ENCODE data around the gene RCC2.

RCC2 gene

DNA sequence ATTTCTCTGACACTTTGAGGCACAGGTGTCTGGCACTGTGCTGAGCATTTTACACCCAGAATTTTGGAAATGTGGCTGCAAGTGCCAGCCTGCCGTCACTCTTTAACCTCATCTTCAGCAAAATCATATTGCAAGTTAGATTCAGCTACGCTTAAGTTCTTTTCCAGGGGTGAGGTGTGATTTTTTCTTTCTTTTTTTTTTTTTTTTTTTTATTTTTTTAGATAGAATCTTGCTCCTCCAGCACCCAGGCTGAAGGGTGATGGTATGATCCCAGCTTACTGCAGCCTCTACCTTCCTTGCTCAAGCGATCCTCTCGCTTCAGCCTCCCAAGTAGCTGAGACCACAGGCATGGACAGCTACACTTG lies 2.5 kb upstream of the RCC2 start:
- DNase-seq = no peak

GRCh38 chr1:17441265-17441992 lies 2.0 kb upstream of the RCC2 start:
- no peak for DNase-seq

DNA sequence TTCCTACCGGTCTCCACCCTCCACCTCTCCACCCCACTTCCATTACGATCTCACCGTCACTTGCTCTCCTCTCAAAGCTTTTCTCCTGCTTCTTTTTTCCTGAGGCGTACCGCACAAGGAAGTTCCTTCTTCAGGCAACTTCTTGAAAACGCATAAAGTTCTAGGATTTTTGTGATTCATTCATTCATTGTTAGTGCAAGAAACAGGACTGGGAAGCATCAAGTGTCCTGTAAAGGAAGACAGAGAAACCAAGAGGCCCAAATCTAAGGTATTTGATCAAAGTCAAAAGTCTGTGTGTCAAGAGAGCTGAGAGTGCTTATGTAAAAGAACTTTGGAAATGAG lies 1.3 kb upstream of the RCC2 start:
- DNase-seq = no peak

GRCh38 chr1:17440074-17440826 lies 773 bp upstream of the RCC2 start:
- no peak for DNase-seq

GRCh38 chr1:17438318-17439249 lies 893 bp downstream of the RCC2 start:
- DNase-seq = peak; percentile 78 to 83

DNA sequence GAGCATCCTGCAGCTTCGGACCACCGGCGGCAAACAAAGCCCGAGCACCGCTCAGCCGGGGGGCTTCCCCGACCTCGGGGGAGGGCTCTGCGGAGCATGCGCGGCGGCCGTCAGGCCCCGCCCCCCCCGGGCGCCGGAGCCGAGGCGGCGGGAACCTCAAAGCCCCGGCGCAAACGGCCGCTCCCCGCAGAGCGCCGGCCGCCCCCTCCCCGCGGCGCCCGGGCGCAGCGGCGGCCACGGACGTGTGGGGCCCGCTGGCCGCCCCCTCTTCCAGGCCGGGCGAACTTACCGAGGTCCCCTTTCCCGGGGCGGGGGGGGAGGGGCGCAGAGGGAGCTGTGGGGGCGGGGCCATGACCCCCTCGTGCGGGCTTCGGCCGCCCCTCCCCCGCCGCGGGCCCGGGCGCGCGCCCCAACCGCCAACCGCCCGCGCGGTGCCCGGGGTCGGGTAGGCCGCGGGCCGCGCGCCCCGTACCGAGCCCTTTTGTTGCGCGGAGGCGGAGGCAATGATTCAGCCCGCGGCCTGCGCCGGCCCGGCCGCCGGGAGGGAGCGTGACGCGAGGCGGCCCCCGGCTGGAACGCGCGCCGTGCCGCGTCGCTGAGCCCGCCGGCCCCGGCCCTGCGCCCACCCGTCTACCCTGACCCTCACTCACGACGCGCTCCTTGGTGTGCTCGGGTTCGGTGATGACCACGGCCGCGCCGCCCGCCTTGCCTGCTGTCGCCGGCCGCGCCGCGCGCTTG lies 1.7 kb downstream of the RCC2 start:
- DNase-seq = peak; percentile 66 to 70

GRCh38 chr1:17437260-17437579 lies 2.3 kb downstream of the RCC2 start:
- DNase-seq = no peak

GRCh38 chr1:17436380-17437174 lies 2.9 kb downstream of the RCC2 start:
- no peak for DNase-seq

DNA sequence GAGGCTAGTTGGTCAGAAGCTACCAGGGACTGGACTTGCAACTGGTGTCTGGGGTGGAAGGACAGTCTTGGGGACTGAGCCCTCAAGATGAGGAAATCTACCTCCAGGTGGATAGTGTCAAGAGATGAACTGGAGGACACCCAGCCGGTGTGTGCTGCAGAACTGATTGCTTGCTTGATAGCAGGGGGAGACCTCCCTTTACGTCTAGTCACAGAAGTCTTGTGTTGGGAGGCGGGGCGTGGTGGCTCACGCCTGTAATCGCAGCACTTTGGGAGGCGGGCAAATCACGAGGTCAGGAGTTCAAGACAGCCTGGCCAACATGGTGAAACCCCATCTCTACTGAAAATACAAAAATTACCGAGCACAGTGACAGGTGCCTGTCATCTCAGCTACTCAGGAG lies 4.9 kb downstream of the RCC2 start:
- no peak for DNase-seq

GRCh38 chr1:17434016-17434415 lies 5.5 kb downstream of the RCC2 start:
- DNase-seq = no peak

- DNase-seq = no peak
Observed at GRCh38 chr1:17433261-17433660, 6.2 kb downstream of the RCC2 start.

DNA sequence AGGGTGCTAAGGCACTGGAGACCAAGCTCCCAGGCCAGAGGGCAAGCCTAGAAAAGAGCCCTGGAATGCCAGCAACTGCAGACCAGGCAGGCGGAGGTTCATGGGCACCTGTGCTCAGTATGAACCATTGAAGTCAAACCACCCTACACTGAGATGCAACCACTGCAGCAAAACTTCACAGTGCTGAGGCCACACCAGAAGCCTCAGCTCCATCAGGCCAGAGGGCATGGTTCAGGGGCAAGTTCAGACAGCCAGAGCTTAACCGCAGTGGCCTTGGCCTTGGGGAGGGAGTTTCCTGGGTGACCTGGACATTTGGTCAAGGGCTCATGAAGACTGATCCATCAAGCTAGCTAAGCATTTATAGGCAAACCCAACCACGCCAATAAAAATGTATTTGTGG lies 7.1 kb downstream of the RCC2 start:
- no peak for DNase-seq

GRCh38 chr1:17429183-17429582 lies 10.3 kb downstream of the RCC2 start:
- no peak for DNase-seq

DNA sequence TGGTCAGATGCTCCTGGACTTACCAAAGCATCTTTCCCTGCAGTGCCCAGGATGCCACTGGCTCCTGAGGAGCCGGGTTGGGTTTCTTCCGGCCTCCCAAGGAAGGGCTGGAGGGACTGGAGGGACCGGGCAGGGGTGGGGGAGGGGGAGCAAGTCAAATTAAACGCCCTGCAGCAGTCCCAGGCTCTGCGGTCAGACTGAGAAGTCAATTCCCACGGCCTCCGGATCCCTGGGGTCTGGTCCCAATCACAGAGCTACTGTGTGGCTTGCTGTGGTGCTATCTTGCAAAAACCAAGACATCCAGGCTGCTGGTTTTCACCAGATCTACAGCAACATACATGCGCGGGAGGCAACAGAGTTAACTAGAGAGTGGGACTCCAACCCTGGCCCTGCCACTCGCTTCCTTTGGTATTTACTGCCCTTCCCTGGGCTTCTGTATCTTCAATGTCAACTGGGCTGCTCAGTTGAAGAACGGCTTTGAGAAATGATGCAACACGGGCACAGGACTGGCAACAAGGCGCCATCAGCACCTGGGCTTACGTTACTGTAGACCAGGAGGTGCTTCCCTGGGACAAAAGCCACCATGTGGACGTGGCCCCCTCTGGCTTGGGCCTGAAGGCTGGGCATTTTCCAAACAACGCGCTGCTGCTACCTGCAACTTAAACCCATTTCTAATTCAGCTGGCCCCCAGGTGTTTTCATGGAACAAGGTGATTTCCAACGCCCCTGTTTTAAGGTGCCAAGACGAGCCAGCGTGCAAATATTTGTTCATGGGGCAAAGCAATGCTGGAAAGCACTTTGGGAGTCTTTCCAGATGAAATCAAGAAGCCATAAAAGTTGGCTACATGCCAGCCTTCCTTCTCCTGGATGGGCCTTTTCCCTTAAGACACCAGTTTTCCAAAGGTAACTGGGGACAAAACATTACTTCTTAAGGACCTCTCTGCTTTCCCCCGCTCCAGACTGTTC lies 11.5 kb downstream of the RCC2 start:
- DNase-seq = no peak

GRCh38 chr1:17425806-17426600 lies 13.5 kb downstream of the RCC2 start:
- DNase-seq = no peak

DNA sequence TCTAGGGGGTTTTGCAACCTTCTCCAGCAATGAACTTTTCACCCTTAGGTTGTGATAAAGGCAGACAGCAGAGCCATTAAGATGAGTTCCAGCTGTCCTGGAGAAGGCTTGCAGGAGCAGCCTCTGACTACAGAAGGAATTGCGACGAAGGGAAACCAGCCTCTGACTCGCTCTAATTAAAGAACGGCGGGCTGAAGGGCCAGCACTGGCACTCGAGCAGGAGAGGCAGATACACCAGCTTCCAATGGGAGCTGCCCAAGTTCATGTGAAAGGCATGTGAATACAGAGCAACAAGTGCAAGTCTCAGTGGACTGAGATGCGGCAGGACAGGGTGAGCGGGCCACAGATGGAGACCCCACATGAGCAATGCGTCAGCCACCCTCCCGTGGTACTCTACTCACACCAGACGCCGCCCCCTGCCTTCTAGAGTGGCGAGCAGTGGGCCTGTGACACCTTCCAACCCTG lies 15.7 kb downstream of the RCC2 start:
- DNase-seq = no peak

DNA sequence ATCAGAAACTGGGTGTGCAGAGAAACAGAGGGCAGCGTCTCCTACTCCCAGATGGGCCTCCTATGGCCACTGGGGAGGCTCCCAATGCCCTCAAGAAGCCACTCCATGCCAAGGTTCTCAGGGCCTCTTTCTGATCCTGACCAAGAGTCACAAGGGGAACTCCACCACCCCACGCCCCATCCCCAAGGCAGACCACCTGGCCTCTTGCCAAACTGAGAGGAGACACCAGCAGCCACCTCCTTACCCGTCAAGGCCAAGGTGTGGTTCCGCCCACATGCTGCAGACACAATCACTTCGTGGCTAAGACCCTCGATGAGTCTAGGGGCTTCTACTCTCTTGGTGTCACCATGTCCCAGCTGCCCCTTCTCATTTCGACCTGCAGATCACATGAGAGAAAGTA lies 17.0 kb downstream of the RCC2 start:
- no peak for DNase-seq

DNA sequence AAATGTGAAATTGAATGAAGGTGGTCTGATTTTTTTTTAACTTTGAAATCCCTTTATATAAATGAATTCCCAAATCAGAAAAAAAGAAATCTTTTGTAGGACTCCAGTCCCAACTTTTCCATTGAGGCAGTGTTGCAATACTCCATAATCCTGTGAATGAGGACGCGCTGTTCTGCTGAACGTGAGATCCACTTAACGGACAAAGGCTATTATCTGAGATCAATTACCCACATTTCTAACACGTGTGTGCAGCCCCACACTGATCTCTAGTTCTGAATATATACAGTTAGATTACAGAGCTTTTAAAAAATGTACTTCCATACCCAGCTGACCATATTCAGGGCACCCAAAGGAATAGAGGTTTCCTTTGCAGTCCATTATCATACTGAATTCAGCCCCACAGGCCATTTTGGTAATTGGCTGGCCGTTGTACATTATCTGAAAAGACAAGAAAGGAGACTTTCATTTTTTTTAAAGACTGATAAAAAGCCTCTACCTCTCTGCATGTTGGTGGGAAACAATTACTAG lies 19.0 kb downstream of the RCC2 start:
- DNase-seq = no peak

DNA sequence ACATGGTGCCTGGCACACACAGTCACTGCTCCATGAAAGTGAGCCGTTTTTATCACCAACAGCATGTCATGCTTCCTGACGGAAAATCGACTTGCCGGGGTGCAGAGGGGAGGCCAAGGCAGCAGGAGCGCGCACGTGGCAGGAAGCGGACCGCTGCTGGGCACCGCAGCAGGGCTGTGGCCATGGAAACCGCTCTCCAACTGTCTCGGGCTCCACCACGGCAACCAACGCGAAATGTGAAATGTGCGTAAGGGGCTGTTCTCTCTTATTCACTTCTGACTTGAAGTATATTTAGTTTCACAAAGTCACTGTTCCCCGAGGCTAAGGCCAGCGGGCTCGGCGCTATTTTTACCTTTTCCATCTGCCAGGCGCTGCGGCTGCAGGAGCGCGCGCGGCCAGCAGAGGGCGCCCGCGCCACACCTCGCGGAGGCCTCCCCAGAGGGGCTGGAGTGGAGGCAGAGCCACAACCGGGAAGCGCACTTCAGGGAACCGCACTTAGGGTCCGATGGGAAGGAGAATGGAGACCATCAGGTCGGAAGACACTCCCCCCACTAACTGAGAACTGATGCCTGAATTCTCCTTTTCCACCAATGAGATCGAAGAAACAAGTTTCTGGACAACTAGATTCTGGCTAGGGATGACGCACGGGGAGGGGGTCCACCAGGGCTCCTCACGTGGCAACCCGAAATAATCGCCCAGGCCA lies 19.7 kb downstream of the RCC2 start:
- DNase-seq = peak; percentile 70 to 72

Data from stimulated activated CD4-positive, alpha-beta T cell treated with anti-CD3 and anti-CD28 coated beads, Interleukin-2, amount 100 ng/mL, for 24 hours (primary cell).